IMR-90 (cell line): Measurements from ENCODE around the gene TUBGCP6.

Experiments
- FOS ChIP-seq: fragments of 150-350 bp; IDR thresholded peaks from 2 replicates; pipeline ENCODE4 v1.6.1; 2016; ENCODE audit warnings: low read depth, low read length
- POLR2A ChIP-seq: IDR thresholded peaks from 2 replicates; pipeline ENCODE4 v1.6.1; 2012; ENCODE audit warnings: mild to moderate bottlenecking, low read depth, low read length
- RAD21 ChIP-seq: IDR thresholded peaks from 2 replicates; pipeline ENCODE4 v1.6.1; 2012; ENCODE audit warnings: low read length, improper control_type of control experiment
- SMC3 ChIP-seq: fragments of 150-350 bp; IDR thresholded peaks from 2 replicates; pipeline ENCODE4 v1.6.1; 2016; ENCODE audit warnings: low read depth, mild to moderate bottlenecking, antibody characterized with exemption, low read length, moderate library complexity
- TF ChIP-seq, protein P1 (sequence below): conservative IDR thresholded peaks from 2 replicates; pipeline ENCODE4 v1.5.1; 2012; ENCODE audit warnings: mild to moderate bottlenecking, low read depth, low read length, improper control_type of control experiment

- TF ChIP-seq, protein P1, sequence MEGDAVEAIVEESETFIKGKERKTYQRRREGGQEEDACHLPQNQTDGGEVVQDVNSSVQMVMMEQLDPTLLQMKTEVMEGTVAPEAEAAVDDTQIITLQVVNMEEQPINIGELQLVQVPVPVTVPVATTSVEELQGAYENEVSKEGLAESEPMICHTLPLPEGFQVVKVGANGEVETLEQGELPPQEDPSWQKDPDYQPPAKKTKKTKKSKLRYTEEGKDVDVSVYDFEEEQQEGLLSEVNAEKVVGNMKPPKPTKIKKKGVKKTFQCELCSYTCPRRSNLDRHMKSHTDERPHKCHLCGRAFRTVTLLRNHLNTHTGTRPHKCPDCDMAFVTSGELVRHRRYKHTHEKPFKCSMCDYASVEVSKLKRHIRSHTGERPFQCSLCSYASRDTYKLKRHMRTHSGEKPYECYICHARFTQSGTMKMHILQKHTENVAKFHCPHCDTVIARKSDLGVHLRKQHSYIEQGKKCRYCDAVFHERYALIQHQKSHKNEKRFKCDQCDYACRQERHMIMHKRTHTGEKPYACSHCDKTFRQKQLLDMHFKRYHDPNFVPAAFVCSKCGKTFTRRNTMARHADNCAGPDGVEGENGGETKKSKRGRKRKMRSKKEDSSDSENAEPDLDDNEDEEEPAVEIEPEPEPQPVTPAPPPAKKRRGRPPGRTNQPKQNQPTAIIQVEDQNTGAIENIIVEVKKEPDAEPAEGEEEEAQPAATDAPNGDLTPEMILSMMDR = no peak
- TF ChIP-seq POLR2A = no peak
- no peak for TF ChIP-seq SMC3
- TF ChIP-seq FOS = no peak
- TF ChIP-seq RAD21 = no peak
Observed at GRCh38 chr22:50179937-50180726, 64.7 kb downstream of the TUBGCP6 start.
